ENCODE results near the gene VEGFB.

Gene VEGFB

DNA sequence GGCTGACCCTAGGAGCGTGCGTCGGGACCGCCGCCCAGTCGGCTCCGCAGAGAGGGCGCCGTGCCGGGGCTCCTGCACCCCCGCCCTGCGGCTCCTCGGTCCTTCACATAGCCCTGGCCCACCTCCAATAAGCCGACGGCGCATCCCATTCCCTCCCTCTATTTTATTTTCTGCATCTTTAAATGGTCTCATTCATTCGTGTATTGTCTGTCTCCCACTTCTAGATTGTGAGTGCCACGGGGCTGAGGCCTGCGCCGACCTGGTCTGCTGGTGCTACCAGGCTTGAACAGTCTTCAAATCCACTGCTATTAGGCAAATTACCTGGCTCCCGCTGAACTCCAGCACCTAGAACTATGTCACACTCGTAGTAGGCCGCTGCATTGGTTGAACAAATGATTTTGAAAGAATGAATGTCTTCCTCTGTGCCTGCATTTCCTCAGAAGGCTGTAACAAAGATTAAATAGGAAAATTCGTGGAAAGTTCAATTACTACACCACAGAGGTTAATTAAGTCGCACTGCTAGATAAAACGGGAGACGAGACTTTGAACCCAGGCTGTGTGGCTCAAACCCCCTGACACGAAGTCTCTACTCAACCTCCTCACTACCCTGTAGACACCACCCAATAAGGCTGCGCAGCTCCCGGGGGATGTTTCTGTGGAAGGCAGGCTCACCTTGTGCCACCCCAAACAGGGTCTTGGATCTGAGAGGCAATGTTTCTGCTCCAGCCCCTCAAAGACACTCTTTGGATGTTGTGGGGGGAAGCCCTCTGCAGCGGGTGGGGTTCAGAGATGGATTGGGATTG, 13.5 kb downstream of the VEGFB start:
- DNase-seq (ENCODE audit: low read depth), result no peak

DNA sequence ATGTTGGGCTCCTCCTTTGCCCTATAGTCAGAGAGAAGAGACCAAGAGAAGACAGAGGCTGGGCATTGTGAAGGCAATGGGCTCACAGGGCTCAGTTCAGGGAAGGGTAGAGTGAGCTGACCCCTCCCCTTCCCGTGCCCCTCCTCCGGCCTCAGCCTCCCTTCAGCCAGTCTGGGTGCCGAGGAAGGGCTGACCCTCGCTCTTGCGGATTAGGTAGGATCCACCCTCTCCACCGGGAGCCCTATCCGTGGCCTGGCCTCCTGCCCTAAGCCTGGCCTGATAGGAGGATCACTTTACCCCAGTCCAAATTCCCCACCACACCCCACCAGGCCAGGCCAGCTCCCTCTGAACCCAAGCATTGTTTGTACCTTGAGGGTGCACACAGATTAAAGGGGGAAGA, 14.2 kb downstream of the VEGFB start:
- DNase-seq (ENCODE audit: low read depth), result no peak

DNA sequence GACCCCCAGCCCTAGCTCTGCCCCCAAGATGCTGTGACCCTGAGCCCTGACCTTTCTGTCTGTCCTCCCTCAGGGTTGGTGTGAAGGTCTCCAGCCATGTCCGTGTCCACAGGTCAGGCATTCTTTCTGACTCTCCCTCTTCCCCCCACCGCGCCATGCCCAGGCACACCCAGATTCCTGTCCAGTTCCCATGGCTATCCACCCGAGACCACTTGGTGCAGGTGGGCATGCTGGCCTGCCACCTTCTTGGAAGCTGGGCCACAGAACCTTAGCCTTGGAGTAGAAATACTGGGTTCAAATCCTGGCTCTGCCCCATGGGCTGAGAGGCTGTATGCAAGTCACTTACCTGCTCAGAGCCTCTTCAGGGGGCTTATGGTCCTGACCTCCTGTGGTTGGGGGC, 14.7 kb downstream of the VEGFB start:
- no peak for DNase-seq (ENCODE audit: low read depth)

DNA sequence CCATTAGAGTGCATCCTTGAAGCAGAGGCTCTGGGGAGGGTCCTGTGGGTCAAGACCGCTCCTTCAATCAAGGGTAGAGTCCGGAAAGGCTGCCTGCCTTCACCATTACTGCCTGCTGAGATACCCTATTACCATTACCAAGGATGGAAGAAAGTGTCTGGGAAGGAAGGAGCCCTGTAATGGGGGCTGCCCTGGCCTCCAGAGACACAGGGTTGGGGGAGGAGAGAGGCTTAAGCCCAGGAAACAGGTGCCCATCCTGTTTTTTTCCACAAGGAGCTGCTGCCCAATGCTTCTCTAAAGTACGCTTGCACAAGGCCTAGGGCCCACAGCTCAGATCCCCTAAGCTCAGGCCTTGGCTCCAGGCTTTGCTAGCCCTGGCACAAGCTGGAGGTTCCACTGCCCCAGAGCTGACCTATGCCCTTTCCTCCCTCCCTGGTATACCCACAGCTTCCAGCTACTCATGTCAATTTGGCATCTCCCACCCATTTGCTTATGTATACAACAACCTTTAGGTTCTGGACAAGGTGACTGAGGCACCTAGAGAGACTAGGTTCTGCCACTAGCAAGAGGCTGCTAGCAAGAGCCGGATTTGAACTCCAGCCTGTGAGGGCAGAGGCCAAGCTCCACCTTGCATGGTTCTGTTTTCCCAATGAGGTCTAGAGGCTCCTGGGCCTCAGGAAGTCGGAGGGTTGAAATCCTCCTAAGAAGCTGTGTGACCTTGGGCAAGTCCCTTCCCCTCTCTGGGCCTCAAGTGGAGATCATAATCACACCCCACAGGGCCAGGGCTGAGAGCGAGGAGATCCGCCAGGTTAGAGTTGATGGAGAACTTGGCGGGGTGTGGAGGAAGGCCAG, 15.4 kb downstream of the VEGFB start:
- DNase-seq (ENCODE audit: low read depth), result no peak

DNA sequence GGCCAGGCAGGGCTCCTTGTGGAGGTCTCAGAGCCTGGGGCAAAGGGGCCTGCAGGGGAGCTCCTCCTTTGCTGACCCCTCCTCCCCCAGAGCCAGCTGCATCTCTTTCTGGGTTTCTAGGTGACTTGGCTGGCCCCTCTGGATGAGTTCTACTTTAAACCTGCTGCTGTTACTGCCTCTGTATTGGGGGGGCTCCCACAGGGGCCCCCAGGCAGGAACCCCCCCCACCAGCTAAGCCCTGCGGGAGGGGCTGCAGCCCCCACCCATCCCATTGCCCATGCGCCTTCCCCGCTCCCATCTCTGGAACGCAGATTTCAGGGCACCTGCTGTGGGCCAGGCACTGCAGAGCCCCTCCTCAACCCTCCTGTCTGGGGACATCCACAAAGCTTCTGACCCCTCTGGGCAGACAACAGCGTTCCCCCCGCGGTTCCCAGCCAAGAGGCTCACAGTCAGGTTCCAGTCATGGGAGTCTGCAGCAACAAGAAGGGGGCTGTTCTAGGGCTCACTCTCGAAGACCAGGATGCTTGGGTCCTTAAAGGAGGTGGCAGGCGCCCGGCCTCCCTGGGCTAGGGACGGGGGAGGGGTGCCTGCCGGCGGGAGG, 16.1 kb downstream of the VEGFB start:
- DNase-seq (ENCODE audit: low read depth), result no peak

DNA sequence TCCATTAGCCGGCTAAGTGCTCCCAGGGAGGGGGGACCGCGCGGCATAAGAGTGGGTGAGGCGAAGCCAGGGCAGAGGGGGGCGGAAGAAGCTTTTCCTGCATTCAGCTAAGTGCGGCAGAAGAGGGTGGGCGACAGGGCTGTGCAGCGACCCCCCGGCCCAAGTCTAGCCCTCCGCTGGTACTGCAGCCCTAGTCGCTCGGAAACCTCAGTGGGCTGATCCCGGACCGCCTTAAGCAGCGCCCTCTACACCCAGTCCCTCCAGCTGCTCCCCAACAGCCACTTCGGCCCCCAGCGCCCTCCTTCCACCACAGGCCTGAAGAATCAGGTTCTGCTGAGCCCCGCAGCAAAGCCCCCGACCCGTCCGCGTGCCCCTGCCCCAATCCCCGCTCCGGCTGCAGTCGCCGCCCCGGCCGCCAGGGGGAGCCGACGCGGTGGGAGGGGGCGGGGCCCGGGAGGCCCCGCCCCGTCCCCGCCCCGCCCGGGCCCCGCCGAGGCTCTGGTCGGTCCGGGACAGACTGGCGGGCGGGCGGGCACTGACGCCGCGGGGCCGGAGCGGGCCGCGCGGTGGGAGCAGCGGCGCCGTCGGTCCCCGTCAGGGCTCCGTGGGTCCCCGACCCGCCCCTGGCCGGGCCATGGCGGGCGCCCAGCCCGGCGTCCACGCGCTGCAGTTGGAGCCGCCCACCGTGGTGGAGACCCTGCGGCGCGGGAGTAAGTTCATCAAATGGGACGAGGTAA, 16.8 kb downstream of the VEGFB start, which contains the start of gene PLCB3:
TSS of gene PLCB3 (plus strand) at position 515 of the 737 bp plus-strand sequence. CDS start at position 635, 120 bp downstream.
- no peak for DNase-seq (ENCODE audit: low read depth)

DNA sequence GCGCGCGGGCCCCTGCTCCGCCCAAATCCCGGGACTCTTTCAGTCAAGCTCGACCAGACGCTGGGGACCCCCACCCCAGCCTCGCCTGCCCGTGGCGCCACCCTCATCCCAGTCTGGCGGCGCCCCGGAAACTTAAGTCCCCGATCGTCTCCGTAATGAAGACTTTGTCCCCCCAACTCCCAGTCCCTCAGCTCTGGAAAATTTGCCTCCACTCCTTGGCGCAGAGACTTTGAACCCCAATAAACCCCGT, 17.3 kb downstream of the VEGFB start:
- DNase-seq (ENCODE audit: low read depth), result no peak

DNA sequence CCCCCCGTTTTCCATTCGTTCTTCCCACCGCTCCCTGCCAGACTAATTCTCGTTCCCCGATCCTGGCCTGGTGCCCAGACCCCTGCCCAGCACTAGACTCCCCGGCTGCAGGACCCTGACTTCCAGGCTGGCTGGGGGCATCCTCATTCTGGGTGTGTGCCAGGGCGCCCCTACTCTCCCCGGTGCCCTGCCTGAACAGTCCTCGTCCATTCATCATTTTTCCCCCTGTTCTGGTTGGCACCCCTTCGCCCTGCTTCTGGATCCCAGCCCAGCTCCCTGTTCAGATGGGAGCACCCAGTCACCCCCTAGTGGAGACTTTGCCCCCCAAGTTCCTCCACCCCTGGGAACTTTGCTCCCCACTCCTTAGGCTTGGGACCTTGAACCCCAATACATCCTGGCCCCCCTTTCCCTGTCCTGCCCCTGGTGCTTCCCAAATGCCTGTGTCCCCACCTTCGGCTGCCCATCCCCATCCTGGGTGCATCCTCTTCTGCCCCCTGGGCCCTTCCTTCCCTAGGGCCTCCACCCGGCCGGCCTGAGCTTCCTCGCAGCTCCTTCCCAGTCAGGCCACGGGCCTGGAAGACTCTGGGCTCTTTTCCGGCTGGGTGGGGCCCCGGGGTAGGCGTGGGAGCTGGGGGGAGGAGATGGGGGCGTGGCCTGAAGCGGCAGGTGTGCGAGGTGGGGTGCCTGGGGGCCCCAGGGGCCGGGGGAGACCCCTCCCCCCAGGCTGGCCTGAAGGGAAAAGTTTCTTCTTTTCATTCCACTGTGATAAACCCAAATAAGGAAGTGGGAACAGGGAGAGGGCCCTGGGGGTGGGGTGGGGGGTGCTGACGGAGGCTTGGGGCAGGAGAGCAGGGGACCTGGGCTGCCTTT, 17.9 kb downstream of the VEGFB start:
- no peak for DNase-seq (ENCODE audit: low read depth)

DNA sequence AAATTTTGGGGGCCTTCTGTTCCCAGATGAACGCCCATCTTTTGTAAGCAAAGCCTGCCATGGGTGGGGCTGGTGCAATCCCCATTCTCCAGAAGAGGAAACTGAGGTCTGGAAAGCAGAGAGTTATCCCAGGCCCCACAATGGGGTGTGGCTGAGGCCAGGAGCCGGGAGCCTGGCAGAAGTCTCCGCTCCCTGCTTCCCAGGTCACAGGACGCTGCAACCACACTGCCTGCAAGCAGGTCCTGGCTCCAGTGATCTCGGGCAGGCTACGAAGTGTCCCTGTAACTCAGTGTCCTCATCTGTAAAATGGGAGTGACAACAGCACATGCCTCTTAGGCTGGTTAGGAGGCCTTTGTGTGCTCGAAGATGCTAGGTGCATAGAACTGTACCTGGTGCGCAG, 18.7 kb downstream of the VEGFB start:
- DNase-seq (ENCODE audit: low read depth), result no peak

DNA sequence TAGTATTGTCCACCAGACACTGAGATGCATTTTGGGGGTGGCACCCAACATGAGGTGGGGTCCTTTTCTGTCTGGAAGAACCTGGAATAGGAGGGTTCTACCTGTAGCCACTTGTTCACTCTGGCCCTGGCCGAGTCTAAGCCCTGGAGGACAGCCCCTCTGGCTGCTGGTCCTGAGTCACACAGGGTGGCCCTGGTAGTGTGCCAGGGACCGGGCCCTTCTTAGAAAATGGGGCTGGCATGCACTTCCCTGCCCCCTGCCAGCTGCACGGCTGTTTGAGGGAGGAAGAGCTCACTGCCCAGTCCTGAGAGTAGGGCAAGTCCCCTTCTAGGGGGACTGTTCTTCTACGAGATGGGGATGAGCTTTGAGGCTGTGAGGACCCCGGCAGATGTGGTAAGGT, 19.1 kb downstream of the VEGFB start:
- no peak for DNase-seq (ENCODE audit: low read depth)

DNA sequence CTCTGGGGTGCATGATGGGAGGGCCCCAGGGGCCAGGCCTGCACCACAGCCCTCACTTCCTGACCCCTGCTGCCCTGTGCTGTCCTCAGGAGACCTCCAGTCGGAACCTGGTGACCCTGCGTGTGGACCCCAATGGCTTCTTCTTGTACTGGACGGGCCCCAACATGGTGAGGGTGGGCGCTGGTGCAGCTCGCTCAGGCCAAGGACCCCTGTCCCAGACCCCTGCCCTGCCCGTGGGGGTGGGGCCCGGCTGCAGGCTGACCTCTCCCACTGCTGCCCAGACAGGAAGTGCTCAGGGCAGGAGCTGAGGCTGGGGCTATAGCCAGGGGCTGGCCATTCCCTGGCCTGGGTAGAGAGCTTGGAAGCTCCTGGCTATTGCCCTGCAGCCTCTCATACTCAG, 19.9 kb downstream of the VEGFB start:
- no peak for DNase-seq (ENCODE audit: low read depth)

DNA sequence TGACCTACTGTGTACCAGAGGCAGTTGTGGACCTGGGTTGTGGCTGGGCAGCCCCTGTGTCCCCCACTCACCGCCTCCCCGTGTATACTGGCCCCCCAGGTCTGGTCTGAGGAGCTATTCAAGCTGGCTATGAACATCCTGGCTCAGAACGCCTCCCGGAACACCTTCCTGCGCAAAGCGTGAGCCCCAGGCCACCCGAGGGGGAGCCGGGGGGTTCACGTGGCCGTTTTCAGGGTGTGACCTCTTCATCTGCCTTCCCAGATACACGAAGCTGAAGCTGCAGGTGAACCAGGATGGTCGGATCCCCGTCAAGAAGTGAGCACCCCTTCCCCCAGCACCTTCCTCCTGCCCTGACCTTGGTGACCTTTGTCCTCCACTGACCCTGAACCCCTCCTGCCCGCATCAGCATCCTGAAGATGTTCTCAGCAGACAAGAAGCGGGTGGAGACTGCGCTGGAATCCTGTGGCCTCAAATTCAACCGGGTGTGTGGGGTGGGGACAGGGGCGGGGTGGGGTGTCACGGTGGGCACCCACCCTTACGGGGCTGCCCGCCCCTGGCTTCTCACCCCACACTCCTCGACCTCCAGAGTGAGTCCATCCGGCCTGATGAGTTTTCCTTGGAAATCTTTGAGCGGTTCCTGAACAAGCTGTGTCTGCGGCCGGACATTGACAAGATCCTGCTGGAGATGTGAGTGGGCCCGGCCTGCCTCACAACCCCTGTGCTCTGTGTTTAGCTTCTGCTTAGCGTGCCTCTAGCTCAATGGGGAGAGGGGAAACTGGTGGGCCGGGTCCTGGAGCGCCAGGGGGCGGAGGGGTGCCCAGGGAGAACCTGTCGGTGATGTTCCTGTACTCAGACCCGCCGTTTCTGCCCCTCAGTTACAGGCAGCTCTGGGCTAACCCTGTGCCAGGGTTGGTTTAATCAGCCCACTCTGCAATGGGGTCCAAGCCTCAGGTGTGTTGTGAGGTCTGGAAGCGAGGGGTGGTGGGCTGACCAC, 21.0 kb downstream of the VEGFB start:
- no peak for DNase-seq (ENCODE audit: low read depth)

DNA sequence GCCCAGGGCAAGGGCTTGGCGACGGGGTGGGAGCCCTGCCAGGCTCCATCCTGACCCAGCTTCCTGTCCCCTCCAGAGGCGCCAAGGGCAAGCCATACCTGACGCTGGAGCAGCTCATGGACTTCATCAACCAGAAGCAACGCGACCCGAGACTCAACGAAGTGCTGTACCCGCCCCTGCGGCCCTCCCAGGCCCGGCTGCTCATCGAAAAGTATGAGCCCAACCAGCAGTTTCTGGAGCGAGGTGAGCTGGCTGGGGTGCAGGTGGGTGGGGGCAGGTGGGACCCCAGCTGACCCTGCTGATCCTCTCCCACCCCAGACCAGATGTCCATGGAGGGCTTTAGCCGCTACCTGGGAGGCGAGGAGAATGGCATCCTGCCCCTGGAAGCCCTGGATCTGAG, 21.9 kb downstream of the VEGFB start:
- DNase-seq (ENCODE audit: low read depth), result no peak

DNA sequence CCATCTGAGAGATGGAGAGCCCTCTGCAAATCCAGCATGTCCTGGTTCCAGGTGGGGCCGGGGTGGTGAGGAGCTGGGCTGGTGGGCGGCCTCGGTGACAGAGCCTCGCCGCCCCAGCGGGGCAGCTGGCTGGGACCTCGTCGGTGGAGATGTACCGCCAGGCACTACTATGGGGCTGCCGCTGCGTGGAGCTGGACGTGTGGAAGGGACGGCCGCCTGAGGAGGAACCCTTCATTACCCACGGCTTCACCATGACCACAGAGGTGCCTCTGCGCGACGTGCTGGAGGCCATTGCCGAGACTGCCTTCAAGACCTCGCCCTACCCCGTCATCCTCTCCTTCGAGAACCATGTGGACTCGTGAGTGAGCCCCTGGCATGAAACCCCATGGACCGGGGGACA, 24.0 kb downstream of the VEGFB start:
- no peak for DNase-seq (ENCODE audit: low read depth)

DNA sequence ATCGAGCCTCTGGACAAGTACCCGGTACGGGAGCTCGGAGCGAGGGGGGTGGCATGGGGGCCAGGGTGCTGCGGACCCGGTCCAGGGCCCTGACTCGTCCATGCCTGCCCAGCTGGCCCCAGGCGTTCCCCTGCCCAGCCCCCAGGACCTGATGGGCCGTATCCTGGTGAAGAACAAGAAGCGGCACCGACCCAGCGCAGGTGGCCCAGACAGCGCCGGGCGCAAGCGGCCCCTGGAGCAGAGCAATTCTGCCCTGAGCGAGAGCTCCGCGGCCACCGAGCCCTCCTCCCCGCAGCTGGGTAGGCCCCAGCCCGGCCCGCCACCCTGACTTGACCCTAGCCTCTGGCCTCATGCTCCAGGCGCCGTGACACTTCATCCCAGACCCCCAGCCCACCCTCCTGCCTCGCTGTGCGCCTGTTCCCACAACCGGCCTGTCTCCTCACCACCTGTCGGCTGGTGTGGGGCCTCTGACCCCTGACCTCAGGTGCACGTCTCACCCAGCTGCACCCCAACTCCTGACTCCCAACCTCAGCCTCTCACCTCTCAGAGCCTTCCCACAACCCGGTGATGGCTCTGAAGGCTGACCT, 24.7 kb downstream of the VEGFB start:
- DNase-seq (ENCODE audit: low read depth), result no peak

DNA sequence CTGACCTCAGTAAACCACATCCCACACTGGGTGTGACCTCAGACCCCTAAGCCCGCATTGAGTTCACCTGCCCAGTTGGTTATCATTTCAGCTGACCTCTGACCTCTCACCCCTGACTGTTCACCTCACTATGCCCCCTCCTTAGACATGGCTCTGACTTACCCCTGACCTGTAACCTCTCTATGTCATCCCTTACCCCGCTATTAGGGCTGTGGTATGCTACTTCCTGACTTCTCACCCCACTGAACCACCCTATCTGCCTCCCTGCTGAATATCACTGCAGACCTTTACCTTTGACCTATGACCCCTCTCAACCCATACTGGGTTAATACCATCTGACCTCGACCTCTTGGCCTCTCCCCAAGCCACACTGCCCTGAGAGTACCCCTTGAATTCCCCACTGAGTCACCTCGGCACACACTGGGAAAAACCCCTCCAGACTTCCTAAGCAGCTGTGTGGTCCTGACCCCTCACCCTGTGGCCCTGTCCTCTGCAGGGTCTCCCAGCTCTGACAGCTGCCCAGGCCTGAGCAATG, 25.2 kb downstream of the VEGFB start:
- no peak for DNase-seq (ENCODE audit: low read depth)

DNA sequence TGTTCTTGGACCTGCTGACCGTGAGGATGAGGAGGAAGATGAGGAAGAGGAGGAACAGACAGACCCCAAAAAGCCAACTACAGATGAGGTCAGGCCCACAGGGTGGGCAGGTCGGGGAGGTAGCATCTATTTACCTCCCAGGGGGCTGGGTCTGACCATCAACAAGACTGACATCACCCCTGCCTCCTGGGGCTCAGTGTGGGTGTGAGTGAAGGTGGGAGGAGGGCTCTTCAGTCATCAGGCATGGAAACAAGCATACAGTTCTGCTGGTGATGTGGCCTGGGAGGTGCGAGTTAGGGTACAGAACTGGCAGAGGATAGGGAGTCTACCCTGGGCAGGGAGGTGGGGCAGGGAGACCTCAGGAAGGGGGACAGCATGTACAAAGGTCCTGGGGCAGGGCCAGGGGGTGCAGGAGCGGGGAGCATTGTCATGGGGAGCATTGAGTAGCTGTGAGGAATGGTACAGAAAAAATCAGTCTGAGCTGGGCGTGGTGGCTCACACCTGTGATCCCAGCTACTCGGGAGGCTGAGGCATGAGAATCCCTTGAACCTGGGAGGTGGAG, 25.8 kb downstream of the VEGFB start:
- DNase-seq (ENCODE audit: low read depth), result no peak

DNA sequence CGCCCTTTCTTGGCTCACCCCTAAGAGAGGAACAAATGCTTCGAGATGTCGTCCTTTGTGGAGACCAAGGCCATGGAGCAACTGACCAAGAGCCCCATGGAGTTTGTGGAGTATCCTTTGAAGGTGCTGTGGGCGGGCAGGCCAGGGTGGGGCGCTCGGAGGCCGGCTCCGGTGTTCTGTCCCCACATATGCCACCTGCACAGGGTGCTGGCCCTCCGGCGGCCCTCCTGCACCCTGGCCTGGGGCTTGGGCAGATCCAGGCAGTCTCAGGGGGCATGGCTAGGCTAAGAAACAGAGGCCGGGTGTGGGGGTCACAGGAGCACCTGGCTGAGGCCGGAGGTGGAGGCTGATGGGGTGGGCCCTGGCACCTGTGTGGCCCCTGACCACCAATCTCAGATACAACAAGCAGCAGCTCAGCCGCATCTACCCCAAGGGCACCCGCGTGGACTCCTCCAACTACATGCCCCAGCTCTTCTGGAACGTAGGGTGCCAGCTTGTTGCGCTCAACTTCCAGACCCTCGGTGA, 27.2 kb downstream of the VEGFB start:
- DNase-seq (ENCODE audit: low read depth), result no peak
